AG04450 (cell line): ENCODE results near the gene BRD9. TPM values are rescaled to one million over a fixed set of nuclear protein-coding genes. Genes with fewer than 3 reads are reported as not detected.

Experiments
- CTCF ChIA-PET: fragments of 300-600, 350-600 bp; formaldehyde crosslinking; extraction: SDS; loops from one replicate; lab custom pipeline; 2022; ENCODE audit warnings: antibody characterized with exemption, inconsistent platforms; lab: Charles Lee
- POLR2A ChIA-PET: fragments of 350-600 bp; formaldehyde crosslinking; extraction: SDS; loops from one replicate; lab custom pipeline; 2021; ENCODE audit warnings: antibody characterized with exemption, inconsistent platforms; lab: Yijun Ruan, JAX
- DNase-seq: peaks from one replicate; pipeline ENCODE4 v3.0.0-alpha.2; 2011; ENCODE audit warnings: low read depth, low spot score
- H3K27ac ChIP-seq: one replicate; pipeline ENCODE4 v1.5.1; 2012; ENCODE audit warnings: low read depth, low read length, control low read depth
- H3K27me3 ChIP-seq: one replicate; pipeline ENCODE4 v1.6.0; 2012; ENCODE audit warnings: low read length; ENCODE audit not compliant: control insufficient read depth, insufficient read depth
- H3K4me3 ChIP-seq: 2 replicates; pipeline ENCODE4 v1.5.1; 2011; ENCODE audit warnings: mild to moderate bottlenecking, low read depth, low read length, control low read depth
- H3K9me3 ChIP-seq: 2 replicates; pipeline ENCODE4 v1.5.1; 2012; ENCODE audit warnings: low read length; ENCODE audit not compliant: control insufficient read depth, insufficient read depth
- polyA plus RNA-seq: library from polyadenylated mRNA; depleted of rRNA; stranded (reverse); fragments of >200 nt; gene quantifications from 2 replicates; pipeline ENCODE4 v1.2.3, GENCODE V29; 2011
- TF ChIP-seq, protein P1 (sequence below): IDR thresholded peaks from 2 replicates; pipeline ENCODE4 v1.5.1; 2011; ENCODE audit warnings: low read depth, low read length, control low read depth, inconsistent platforms

The BRD9 gene
- polyA plus RNA-seq, 1 experiment: 10.6 TPM

DNA sequence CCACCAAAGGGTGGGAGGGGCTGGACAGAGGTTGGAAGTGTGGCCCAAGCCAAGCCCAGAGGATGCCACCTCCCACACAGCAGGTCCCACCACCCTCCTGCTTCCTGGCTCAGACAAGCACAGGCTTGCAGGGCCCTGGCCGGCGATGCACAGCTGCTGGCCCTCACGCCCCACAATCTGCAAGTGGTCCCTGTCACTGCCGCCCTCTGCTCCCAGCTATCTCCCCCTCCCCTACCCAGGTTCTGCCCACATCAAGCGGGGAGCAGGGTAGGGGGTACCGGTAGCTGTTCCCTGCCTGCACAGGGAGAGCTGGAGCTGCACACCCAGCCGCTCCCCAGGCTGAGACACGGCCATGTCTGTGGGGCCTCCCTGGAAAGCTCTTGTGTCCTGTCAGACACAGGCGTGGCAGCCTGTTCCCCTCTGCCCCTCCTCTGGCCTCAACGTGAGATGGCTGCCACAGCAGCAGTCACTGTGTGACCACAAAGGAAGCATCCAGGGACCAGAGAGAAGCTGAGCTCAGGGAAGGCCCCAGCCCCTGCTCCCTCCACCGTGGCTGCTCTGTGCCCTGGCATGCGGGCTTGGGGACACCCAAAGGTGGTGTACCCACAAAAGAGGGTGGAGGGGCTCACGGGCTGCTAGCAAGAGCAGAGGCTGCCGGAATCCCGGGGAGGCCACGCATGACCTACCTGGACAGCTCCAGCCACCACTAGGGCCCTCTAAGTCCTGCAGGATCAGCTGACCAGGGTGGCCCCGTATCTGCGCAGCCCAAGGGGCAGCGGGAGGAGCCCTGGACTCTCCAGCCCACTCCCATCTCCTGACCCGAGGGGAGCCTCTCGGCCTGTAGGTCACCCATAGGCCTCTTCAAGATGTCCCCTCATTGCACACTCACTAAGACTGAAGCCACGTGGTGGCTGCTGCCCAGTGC, 30.9 kb downstream of the BRD9 start:
- CTCF ChIA-PET: interaction anchor here (1.0 kb wide), 1 partner anchor 40 kb away, joined by 3 read pairs; no protein-coding TSS in a partner anchor

DNA sequence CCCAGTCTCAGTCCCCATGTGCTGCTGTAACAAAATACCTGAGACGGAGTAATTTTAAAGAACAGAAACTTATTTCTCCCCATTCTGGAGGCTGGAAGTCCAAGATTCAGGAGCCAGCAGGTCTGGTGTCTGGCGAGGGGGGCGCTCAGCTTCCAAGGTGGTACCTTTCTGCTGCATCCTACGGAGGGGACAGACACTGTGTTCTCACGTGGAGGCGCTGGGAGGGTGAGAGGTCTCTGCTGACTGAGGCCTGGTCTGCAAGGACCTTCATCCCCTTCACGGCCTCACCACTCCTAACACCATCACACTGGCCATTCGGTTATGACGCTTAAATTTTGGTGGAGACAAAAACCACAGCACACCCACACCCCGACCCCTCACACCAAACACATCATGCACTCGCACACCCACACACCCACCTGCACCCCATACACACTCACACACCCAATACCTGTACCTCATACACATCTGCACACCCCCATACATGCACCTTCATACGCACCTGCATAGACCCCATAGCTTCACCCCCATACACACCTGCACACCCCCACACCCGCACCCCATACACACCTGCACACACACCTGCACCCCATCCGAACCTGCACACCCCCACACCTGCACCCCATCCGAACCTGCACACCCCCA, 32.0 kb downstream of the BRD9 start:
- Histone ChIP-seq H3K27me3 (no peaks in the 10 kb centered on the region), H3K4me3 (no peak overlapping the region), H3K9me3 (no peaks in the 10 kb centered on the region; the same call in 1 of the 2 replicates), H3K27ac (no peak overlapping the region)
- DNase-seq: no peak
- CTCF ChIA-PET: no interaction called here
- POLR2A ChIA-PET: no interaction called here
- TF ChIP-seq, protein P1, sequence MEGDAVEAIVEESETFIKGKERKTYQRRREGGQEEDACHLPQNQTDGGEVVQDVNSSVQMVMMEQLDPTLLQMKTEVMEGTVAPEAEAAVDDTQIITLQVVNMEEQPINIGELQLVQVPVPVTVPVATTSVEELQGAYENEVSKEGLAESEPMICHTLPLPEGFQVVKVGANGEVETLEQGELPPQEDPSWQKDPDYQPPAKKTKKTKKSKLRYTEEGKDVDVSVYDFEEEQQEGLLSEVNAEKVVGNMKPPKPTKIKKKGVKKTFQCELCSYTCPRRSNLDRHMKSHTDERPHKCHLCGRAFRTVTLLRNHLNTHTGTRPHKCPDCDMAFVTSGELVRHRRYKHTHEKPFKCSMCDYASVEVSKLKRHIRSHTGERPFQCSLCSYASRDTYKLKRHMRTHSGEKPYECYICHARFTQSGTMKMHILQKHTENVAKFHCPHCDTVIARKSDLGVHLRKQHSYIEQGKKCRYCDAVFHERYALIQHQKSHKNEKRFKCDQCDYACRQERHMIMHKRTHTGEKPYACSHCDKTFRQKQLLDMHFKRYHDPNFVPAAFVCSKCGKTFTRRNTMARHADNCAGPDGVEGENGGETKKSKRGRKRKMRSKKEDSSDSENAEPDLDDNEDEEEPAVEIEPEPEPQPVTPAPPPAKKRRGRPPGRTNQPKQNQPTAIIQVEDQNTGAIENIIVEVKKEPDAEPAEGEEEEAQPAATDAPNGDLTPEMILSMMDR: no peak

More for the DNA sequence above, 30.9 kb downstream of the BRD9 start:
- no peak overlapping the region for H3K4me3 ChIP-seq
- no peaks in the 10 kb centered on the region; the same call in 1 of the 2 replicates for H3K9me3 ChIP-seq
- no peaks in the 10 kb centered on the region for H3K27me3 ChIP-seq
- no peak overlapping the region for H3K27ac ChIP-seq
- POLR2A ChIA-PET: no interaction called here
- no peak for DNase-seq
- TF ChIP-seq, protein P1: no peak

DNA sequence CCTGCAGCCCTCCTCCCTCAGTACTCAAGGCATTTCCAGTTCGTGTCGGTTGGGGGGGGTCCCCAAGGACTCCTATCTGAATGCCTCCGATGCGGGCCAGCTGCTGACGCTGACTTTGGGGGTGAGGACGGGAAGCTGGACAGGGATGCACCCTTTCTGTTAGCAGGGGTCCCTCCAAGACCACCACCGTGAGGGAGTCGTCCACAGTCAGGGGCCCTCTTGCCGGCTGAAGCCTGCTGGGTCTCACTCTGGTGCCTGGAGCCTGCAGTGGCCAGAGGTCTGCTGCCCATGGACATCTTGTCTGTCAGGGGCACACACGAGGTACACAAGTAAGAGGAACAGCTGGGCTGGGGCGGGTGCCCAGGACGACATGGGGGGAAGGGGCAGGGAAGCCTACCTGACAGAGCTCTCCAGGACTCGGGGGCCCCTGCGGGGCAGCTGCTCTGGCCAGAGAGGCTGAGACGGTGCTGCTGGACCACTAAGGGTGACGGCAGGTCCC, 32.8 kb downstream of the BRD9 start:
- CTCF ChIA-PET: no interaction called here
- POLR2A ChIA-PET: no interaction called here

DNA sequence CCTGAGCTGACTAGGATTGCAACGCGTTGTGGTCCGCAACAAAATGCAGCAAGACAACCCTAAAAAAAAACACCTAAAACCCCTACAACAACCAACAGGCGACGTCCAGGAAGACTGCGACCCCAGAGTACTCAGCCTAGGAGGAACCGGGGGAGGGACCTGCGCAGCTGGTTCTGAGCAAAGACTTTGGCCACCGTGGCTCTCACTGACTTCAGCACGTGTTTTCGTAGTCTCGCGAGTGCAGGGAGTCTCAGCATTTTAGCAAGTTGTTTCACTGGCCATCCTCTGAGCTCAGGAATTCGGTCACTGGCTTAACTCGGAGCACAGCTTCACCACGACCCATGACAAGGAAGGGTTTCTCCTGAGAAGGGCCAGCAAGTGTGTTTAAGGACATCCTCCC, 33.2 kb downstream of the BRD9 start:
- CTCF ChIA-PET: no interaction called here
- no peak for DNase-seq
- H3K27ac ChIP-seq: no peak overlapping the region

More for the DNA sequence above, 32.8 kb downstream of the BRD9 start:
- Histone ChIP-seq H3K27me3 (no peaks in the 10 kb centered on the region), H3K27ac (no peak overlapping the region), H3K4me3 (no peak overlapping the region), H3K9me3 (no peaks in the 10 kb centered on the region; the same call in 1 of the 2 replicates)
- TF ChIP-seq, protein P1: no peak
- DNase-seq: no peak

More for the DNA sequence above, 33.2 kb downstream of the BRD9 start:
- TF ChIP-seq, protein P1: no peak
- no peaks in the 10 kb centered on the region for H3K27me3 ChIP-seq
- POLR2A ChIA-PET: no interaction called here
- H3K4me3 ChIP-seq: no peak overlapping the region
- H3K9me3 ChIP-seq: no peaks in the 10 kb centered on the region; the same call in 1 of the 2 replicates
